ENCODE measurements around the gene SLC2A4RG. TPM values are rescaled to one million over a fixed set of nuclear protein-coding genes. Genes with fewer than 3 reads are reported as not detected.

The SLC2A4RG gene
- total and polyA plus RNA-seq, 2 donors (not counting 3 experiments of a cell fraction or from before 2014, with no cell fraction given): 41.7 to 69.4 TPM

GRCh38 chr20:63756648-63756991 lies 17.0 kb downstream of the SLC2A4RG start:
- POLR2A ChIA-PET: no interaction called here
- BruUV-seq (replicated peaks): no TSS peak
- DNase-seq (ENCODE audit: low read depth, low spot score): no peak
- Histone ChIP-seq H3K79me2 (ENCODE audit: control insufficient read depth, insufficient read depth, low read length) (no peaks in the 10 kb centered on the region), H3K4me3 (replicated peaks in 1 of 3; ENCODE audit: insufficient read depth in 1 of 3, low read depth in 1 of 3, low read length in 3 of 3) (no peak overlapping the region), H3K36me3 (ENCODE audit: control insufficient read depth in 2 of 2, extremely low read depth in 1 of 2, insufficient read depth in 2 of 2, low read length in 2 of 2) (no peaks in the 10 kb centered on the region), H3K27ac (ENCODE audit: insufficient read depth, low read depth, low read length) (no peak overlapping the region), H4K20me1 (replicated peaks; ENCODE audit: control insufficient read depth, extremely low read depth, insufficient read depth, low read length) (no peaks in the 10 kb centered on the region), H2AFZ (ENCODE audit: low read depth, low read length) (no peak overlapping the region), H3K9me1 (replicated peaks; ENCODE audit: control insufficient read depth, extremely low read depth, insufficient read depth, low read length) (no peaks in the 10 kb centered on the region), H3K4me1 (ENCODE audit: control insufficient read depth, extremely low read depth, insufficient read depth, low read length) (no peaks in the 10 kb centered on the region), H3K4me2 (ENCODE audit: insufficient read depth, low read length) (no peak overlapping the region), H3K27me3 (ENCODE audit: control insufficient read depth in 2 of 2, insufficient read depth in 2 of 2, low read length in 2 of 2) (no peaks in the 10 kb centered on the region), H3K9me3 (replicated peaks; ENCODE audit: control insufficient read depth, insufficient read depth, low read length) (no peaks in the 10 kb centered on the region), H3K9ac (replicated peaks; ENCODE audit: extremely low read depth, insufficient read depth, low read length) (no peak overlapping the region)
- intact Hi-C loops (cut with micrococcal nuclease) (no loop called here), dilution Hi-C loops (cut with MboI; ENCODE audit: extremely low pct_ligation_motif_present, low sequenced_read_pairs) (no loop called here)
- FAIRE-seq: no peak
- no peak for TF ChIP-seq POLR2A (IDR thresholded peaks at IDR 0.05; ENCODE audit: low read depth, low read length)
- TF ChIP-seq JUN (IDR thresholded peaks at IDR 0.05; ENCODE audit: borderline replicate concordance, insufficient read depth, insufficient read length, low read depth): no peak
- no peak for TF ChIP-seq FOS (IDR thresholded peaks at IDR 0.05; ENCODE audit: borderline replicate concordance, insufficient read depth, low read length)
- TF ChIP-seq MAX (IDR thresholded peaks at IDR 0.05; ENCODE audit: insufficient read depth, insufficient read length): no peak
- TF ChIP-seq GATA2 (IDR thresholded peaks at IDR 0.05; ENCODE audit: insufficient read depth, insufficient read length, low read depth, low read length): no peak
- no peak for TF ChIP-seq POLR2AphosphoS5 (IDR thresholded peaks at IDR 0.05; ENCODE audit: insufficient read depth, low read depth, low read length)
- TF ChIP-seq EZH2 (IDR thresholded peaks at IDR 0.05; ENCODE audit: borderline replicate concordance, low read depth, low read length, severe bottlenecking): no peak
- TF ChIP-seq MYC (IDR thresholded peaks at IDR 0.05; ENCODE audit: low read depth, low read length): no peak
- TF ChIP-seq CTCF (IDR thresholded peaks at IDR 0.05; ENCODE audit: extremely low read depth in 1 of 2, insufficient read depth in 1 of 2, low read depth in 1 of 2, low read length in 2 of 2): no peak
- CTCF ChIA-PET: no interaction called here
